Neural cell (in vitro differentiated cells): Measurements from ENCODE around the gene ADGRB2.

Experiments used
- CTCF ChIP-seq: fragments of 450-650 bp; IDR thresholded peaks from 2 replicates; pipeline ENCODE4 v1.5.1; 2014; ENCODE audit warnings: antibody characterized with exemption, mild to moderate bottlenecking, moderate library complexity; ENCODE audit not compliant: poor library complexity, severe bottlenecking
- EP300 ChIP-seq: fragments of 450-650 bp; conservative IDR thresholded peaks from 2 replicates; pipeline ENCODE4 v1.6.1; 2014; ENCODE audit warnings: antibody characterized with exemption, mild to moderate bottlenecking, moderate library complexity; ENCODE audit not compliant: poor library complexity, severe bottlenecking
- POLR2AphosphoS5 ChIP-seq: IDR thresholded peaks from 2 replicates; pipeline ENCODE4 v1.6.1; 2012
- RAD21 ChIP-seq: fragments of 450-650 bp; conservative IDR thresholded peaks from 2 replicates; pipeline ENCODE4 v1.6.1; 2014; ENCODE audit warnings: antibody characterized with exemption, mild to moderate bottlenecking, moderate library complexity
- REST ChIP-seq: IDR thresholded peaks from 2 replicates; pipeline ENCODE4 v1.6.1; 2012; ENCODE audit warnings: borderline replicate concordance
- SMC3 ChIP-seq: fragments of 450-650 bp; conservative IDR thresholded peaks from 2 replicates; pipeline ENCODE4 v1.6.1; 2014; ENCODE audit warnings: antibody characterized with exemption, mild to moderate bottlenecking, moderate library complexity; ENCODE audit not compliant: poor library complexity

GRCh38 chr1:31725134-31725533 lies 39.0 kb downstream of the ADGRB2 start:
- TF ChIP-seq RAD21: no peak
- no peak for TF ChIP-seq CTCF
- TF ChIP-seq REST: no peak
- no peak for TF ChIP-seq POLR2AphosphoS5
- TF ChIP-seq EP300: no peak
- TF ChIP-seq SMC3: no peak
